D721Med (cell line): ENCODE results near the gene WDR26.

Experiments used
- DNase-seq: peaks from one replicate; pipeline ENCODE4 v3.0.0; 2011; ENCODE audit warnings: low spot score; ENCODE audit not compliant: insufficient read length
- FAIRE-seq: peaks from 2 replicates; lab custom pipeline; 2011; peaks lifted over from hg19 to GRCh38; lab: Jason Lieb, UNC
- CTCF ChIP-seq: IDR thresholded peaks from 2 replicates; pipeline ENCODE4 v1.5.1; 2012; ENCODE audit warnings: mild to moderate bottlenecking, control low read depth; ENCODE audit not compliant: insufficient read depth; ENCODE audit errors: missing control alignments

The WDR26 gene

GRCh38 chr1:224448453-224449017 lies 13.9 kb upstream of the WDR26 start:
- TF ChIP-seq CTCF: no peak
- FAIRE-seq (no peak), DNase-seq (no peak)

- no peak for DNase-seq
- TF ChIP-seq CTCF: no peak
- no peak for FAIRE-seq
Measured at GRCh38 chr1:224447971-224448370, 13.4 kb upstream of the WDR26 start.

- no peak for TF ChIP-seq CTCF
- no peak for FAIRE-seq
- no peak for DNase-seq
Measured at GRCh38 chr1:224447251-224447650, 12.7 kb upstream of the WDR26 start.

- no peak for FAIRE-seq
- TF ChIP-seq CTCF: no peak
- no peak for DNase-seq
Measured at GRCh38 chr1:224438989-224439388, 4.4 kb upstream of the WDR26 start.

- FAIRE-seq: no peak
- TF ChIP-seq CTCF: no peak
- no peak for DNase-seq
Measured at GRCh38 chr1:224435999-224436398, 1.4 kb upstream of the WDR26 start.

- DNase-seq: no peak
- no peak for TF ChIP-seq CTCF
- no peak for FAIRE-seq
Measured at GRCh38 chr1:224435318-224435763, 744 bp upstream of the WDR26 start.
